SK-N-SH treated with all-trans-retinoic acid at 6 μM for 48 hours (cell line): Measurements from ENCODE around the gene ABCC12.

Experiments used
- ATAC-seq: fragments of 200-7000 bp; cut with Tn5 transposase; 3 replicates; pipeline ENCODE4 v1.9.1; 2020; ENCODE audit warnings: mild to moderate bottlenecking, moderate library complexity
- ARNTL ChIP-seq: fragments of 450-650 bp; formaldehyde crosslinking; IDR thresholded peaks from 2 replicates; pipeline ENCODE4 v1.5.0; 2020; ENCODE audit warnings: low read depth, mild to moderate bottlenecking, moderate library complexity, borderline replicate concordance
- BACH2 ChIP-seq: fragments of 250-450 bp; sonication (Bioruptor Pico); IDR thresholded peaks from 2 replicates; pipeline ENCODE4 v1.9.0; 2021; ENCODE audit warnings: mild to moderate bottlenecking, borderline replicate concordance
- CSDC2 ChIP-seq: fragments of 250-450 bp; sonication (Bioruptor Pico); IDR thresholded peaks from 2 replicates; pipeline ENCODE4 v1.5.0; 2020; ENCODE audit warnings: mild to moderate bottlenecking, moderate library complexity
- ESRRG ChIP-seq: fragments of 250-450 bp; sonication (Bioruptor Pico); IDR thresholded peaks from 2 replicates; pipeline ENCODE4 v1.6.1; 2021; ENCODE audit warnings: mild to moderate bottlenecking
- GLIS3 ChIP-seq: fragments of 250-450 bp; sonication (Bioruptor Pico); IDR thresholded peaks from 2 replicates; pipeline ENCODE4 v1.5.0; 2020; ENCODE audit warnings: mild to moderate bottlenecking, moderate library complexity
- ISL1 ChIP-seq: fragments of 250-450 bp; sonication (Bioruptor Pico); IDR thresholded peaks from 2 replicates; pipeline ENCODE4 v2.1.2; 2022; ENCODE audit warnings: mild to moderate bottlenecking, moderate library complexity
- RARB ChIP-seq: fragments of 250-450 bp; sonication (Bioruptor Pico); IDR thresholded peaks from 2 replicates; pipeline ENCODE4 v1.8.0; 2021; ENCODE audit warnings: mild to moderate bottlenecking, moderate library complexity
- SNAI2 ChIP-seq: fragments of 250-450 bp; sonication (Bioruptor Pico); IDR thresholded peaks from 2 replicates; pipeline ENCODE4 v1.5.0; 2020; ENCODE audit warnings: mild to moderate bottlenecking, moderate library complexity
- TCF4 ChIP-seq: fragments of 250-450 bp; sonication (Bioruptor Pico); IDR thresholded peaks from 2 replicates; pipeline ENCODE4 v1.8.0; 2021; ENCODE audit warnings: mild to moderate bottlenecking, moderate library complexity, borderline replicate concordance
- TOX ChIP-seq: fragments of 250-450 bp; sonication (Bioruptor Pico); IDR thresholded peaks from 2 replicates; pipeline ENCODE4 v1.8.0; 2021; ENCODE audit warnings: mild to moderate bottlenecking, moderate library complexity, borderline replicate concordance
- ZC3H10 ChIP-seq: fragments of 250-450 bp; sonication (Bioruptor Pico); IDR thresholded peaks from 2 replicates; pipeline ENCODE4 v1.5.1; 2021; ENCODE audit warnings: mild to moderate bottlenecking, moderate library complexity
- ZFP3 ChIP-seq: fragments of 250-450 bp; sonication (Bioruptor Pico); IDR thresholded peaks from 2 replicates; pipeline ENCODE4 v1.5.0; 2020; ENCODE audit warnings: mild to moderate bottlenecking, moderate library complexity
- ZNF565 ChIP-seq: fragments of 450-650 bp; formaldehyde crosslinking; conservative IDR thresholded peaks from 2 replicates; pipeline ENCODE4 v1.5.0; 2020; ENCODE audit warnings: low read depth, mild to moderate bottlenecking, moderate library complexity
- ZNF70 ChIP-seq: fragments of 450-650 bp; formaldehyde crosslinking; IDR thresholded peaks from 2 replicates; pipeline ENCODE4 v1.5.0; 2020; ENCODE audit warnings: mild to moderate bottlenecking, moderate library complexity
- TF ChIP-seq, protein P1 (sequence below): fragments of 250-450 bp; sonication (Bioruptor Pico); IDR thresholded peaks from 2 replicates; pipeline ENCODE4 v1.5.1; 2020; ENCODE audit warnings: low read depth, mild to moderate bottlenecking, moderate library complexity
- TF ChIP-seq, protein P2 (sequence below): fragments of 250-450 bp; sonication (Bioruptor Pico); IDR thresholded peaks from 2 replicates; pipeline ENCODE4 v1.8.0; 2020; ENCODE audit warnings: mild to moderate bottlenecking, moderate library complexity, borderline replicate concordance
- TF ChIP-seq, protein P3 (sequence below): fragments of 250-450 bp; sonication (Bioruptor Pico); IDR thresholded peaks from 2 replicates; pipeline ENCODE4 v1.5.0; 2020; ENCODE audit warnings: mild to moderate bottlenecking, moderate library complexity
- TF ChIP-seq, protein P4 (sequence below): fragments of 250-450 bp; sonication (Bioruptor Pico); IDR thresholded peaks from 2 replicates; pipeline ENCODE4 v1.5.1; 2021; ENCODE audit warnings: mild to moderate bottlenecking, moderate library complexity
- TF ChIP-seq, protein P5 (sequence below): fragments of 250-450 bp; sonication (Bioruptor Pico); IDR thresholded peaks from 2 replicates; pipeline ENCODE4 v1.8.0; 2021; ENCODE audit warnings: low read depth, mild to moderate bottlenecking, moderate library complexity, borderline replicate concordance

ABCC12 gene

DNA sequence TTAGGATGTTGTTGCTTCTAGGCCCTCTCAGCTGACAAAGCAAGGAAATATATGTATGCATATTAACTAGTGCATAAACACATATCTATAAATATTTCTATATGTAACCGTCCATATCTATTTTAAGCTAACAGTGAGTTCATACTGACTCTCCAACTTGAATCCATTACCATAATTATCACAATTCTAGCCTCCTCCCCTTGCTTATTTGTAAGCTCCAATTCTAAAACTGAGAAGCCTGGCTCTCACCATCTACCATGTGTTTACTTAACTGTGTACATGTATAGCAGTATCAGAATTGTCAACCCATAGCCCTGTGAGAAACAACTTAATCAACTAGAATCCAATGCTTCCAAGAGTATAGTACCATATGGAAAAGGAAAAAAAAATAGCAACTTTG lies 5.1 kb downstream of the ABCC12 start:
- no peak for ATAC-seq
- TF ChIP-seq CSDC2 (no peak), ZC3H10 (no peak), ZFP3 (CRISPR knock-in tag) (no peak)
- TF ChIP-seq, protein P1, sequence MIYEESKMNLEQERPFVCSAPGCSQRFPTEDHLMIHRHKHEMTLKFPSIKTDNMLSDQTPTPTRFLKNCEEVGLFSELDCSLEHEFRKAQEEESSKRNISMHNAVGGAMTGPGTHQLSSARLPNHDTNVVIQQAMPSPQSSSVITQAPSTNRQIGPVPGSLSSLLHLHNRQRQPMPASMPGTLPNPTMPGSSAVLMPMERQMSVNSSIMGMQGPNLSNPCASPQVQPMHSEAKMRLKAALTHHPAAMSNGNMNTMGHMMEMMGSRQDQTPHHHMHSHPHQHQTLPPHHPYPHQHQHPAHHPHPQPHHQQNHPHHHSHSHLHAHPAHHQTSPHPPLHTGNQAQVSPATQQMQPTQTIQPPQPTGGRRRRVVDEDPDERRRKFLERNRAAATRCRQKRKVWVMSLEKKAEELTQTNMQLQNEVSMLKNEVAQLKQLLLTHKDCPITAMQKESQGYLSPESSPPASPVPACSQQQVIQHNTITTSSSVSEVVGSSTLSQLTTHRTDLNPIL (CRISPR knock-in tag) = no peak
- TF ChIP-seq, protein P2, sequence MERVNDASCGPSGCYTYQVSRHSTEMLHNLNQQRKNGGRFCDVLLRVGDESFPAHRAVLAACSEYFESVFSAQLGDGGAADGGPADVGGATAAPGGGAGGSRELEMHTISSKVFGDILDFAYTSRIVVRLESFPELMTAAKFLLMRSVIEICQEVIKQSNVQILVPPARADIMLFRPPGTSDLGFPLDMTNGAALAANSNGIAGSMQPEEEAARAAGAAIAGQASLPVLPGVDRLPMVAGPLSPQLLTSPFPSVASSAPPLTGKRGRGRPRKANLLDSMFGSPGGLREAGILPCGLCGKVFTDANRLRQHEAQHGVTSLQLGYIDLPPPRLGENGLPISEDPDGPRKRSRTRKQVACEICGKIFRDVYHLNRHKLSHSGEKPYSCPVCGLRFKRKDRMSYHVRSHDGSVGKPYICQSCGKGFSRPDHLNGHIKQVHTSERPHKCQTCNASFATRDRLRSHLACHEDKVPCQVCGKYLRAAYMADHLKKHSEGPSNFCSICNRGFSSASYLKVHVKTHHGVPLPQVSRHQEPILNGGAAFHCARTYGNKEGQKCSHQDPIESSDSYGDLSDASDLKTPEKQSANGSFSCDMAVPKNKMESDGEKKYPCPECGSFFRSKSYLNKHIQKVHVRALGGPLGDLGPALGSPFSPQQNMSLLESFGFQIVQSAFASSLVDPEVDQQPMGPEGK = no peak
- TF ChIP-seq, protein P3, sequence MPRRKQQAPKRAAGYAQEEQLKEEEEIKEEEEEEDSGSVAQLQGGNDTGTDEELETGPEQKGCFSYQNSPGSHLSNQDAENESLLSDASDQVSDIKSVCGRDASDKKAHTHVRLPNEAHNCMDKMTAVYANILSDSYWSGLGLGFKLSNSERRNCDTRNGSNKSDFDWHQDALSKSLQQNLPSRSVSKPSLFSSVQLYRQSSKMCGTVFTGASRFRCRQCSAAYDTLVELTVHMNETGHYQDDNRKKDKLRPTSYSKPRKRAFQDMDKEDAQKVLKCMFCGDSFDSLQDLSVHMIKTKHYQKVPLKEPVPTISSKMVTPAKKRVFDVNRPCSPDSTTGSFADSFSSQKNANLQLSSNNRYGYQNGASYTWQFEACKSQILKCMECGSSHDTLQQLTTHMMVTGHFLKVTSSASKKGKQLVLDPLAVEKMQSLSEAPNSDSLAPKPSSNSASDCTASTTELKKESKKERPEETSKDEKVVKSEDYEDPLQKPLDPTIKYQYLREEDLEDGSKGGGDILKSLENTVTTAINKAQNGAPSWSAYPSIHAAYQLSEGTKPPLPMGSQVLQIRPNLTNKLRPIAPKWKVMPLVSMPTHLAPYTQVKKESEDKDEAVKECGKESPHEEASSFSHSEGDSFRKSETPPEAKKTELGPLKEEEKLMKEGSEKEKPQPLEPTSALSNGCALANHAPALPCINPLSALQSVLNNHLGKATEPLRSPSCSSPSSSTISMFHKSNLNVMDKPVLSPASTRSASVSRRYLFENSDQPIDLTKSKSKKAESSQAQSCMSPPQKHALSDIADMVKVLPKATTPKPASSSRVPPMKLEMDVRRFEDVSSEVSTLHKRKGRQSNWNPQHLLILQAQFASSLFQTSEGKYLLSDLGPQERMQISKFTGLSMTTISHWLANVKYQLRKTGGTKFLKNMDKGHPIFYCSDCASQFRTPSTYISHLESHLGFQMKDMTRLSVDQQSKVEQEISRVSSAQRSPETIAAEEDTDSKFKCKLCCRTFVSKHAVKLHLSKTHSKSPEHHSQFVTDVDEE (CRISPR knock-in tag) = no peak

DNA sequence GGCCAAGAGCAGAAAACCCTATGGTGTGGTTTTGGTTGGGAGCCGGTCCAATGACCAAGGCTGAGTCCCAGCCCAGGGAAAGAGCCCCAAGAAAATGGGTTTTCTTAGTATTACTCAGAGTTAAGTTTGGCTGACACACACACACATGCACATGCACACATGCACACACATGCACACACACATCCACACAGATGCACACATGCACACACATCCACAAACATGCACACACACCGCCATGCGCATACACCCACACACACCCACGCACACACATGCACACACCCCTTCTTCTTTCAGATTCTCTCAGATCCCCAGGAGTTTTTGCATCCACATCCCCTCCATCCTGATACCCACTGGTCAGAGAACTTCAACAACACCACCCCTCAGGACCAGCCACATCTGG lies 9.1 kb downstream of the ABCC12 start:
- ATAC-seq = no peak
- TF ChIP-seq ISL1 (CRISPR knock-in tag) (no peak), RARB (CRISPR knock-in tag) (no peak)
- TF ChIP-seq, all 23 proteins: peak for 0

DNA sequence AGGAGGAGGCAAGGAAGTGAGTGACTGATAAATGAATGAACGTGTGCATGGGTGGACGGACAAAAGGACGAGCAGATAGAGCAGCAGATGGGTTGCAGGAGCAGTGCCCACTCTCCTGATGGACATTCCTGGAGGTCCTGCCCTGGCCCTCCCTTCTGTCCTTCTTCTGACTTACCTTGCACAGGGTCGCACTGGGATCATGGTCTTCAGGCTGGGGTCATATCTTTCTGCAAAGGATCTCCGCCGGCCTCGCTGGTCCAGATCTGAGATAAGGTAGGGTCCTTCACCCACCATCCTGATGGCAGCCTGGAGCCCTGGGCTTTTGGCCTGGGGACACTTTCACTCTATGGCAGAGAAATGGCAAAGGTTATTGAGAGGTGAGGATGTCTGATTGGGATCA lies 9.7 kb downstream of the ABCC12 start:
- TF ChIP-seq ISL1 (CRISPR knock-in tag) = no peak
- TF ChIP-seq, protein P4, sequence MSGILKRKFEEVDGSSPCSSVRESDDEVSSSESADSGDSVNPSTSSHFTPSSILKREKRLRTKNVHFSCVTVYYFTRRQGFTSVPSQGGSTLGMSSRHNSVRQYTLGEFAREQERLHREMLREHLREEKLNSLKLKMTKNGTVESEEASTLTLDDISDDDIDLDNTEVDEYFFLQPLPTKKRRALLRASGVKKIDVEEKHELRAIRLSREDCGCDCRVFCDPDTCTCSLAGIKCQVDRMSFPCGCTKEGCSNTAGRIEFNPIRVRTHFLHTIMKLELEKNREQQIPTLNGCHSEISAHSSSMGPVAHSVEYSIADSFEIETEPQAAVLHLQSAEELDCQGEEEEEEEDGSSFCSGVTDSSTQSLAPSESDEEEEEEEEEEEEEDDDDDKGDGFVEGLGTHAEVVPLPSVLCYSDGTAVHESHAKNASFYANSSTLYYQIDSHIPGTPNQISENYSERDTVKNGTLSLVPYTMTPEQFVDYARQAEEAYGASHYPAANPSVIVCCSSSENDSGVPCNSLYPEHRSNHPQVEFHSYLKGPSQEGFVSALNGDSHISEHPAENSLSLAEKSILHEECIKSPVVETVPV (CRISPR knock-in tag) = no peak
- TF ChIP-seq BACH2 = no peak
- no peak for TF ChIP-seq ARNTL (CRISPR knock-in tag)
- no peak for TF ChIP-seq ZNF70
- no peak for TF ChIP-seq SNAI2 (CRISPR knock-in tag)
- TF ChIP-seq ZNF565 = no peak
- TF ChIP-seq GLIS3 (CRISPR knock-in tag) = no peak
- TF ChIP-seq, all 23 proteins: peak for 0
- no peak for ATAC-seq

DNA sequence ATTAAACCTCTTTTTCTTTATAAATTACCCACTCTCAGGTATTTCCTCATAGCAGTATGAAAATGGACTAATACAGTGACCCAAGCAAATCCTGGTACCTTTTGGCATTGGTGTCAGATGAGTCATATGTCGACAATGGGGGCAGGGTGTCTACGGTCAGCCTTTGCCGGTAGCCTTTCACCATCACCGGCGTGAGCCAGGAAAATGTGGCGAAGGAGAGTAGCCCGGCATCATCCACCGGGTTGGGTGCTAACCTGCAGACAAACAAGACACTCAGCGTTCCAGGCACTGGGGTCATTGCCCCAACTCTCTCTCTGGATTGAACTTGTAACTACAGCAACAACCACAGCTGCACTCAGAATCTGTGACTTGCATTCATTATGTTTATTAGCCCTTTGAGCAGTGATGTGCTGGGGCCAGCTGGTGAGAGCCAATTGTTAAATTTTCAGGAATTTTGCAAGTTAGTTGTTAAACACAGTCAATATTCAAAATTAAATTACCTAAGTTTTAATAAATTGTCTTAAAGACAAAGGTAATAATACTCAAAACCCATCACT lies 11.9 kb downstream of the ABCC12 start:
- no peak for ATAC-seq
- TF ChIP-seq ESRRG (CRISPR knock-in tag) = no peak
- TF ChIP-seq, protein P5, sequence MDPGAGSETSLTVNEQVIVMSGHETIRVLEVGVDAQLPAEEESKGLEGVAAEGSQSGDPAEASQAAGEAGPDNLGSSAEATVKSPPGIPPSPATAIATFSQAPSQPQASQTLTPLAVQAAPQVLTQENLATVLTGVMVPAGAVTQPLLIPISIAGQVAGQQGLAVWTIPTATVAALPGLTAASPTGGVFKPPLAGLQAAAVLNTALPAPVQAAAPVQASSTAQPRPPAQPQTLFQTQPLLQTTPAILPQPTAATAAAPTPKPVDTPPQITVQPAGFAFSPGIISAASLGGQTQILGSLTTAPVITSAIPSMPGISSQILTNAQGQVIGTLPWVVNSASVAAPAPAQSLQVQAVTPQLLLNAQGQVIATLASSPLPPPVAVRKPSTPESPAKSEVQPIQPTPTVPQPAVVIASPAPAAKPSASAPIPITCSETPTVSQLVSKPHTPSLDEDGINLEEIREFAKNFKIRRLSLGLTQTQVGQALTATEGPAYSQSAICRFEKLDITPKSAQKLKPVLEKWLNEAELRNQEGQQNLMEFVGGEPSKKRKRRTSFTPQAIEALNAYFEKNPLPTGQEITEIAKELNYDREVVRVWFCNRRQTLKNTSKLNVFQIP (CRISPR knock-in tag) = no peak
- no peak for TF ChIP-seq ZNF565
- TF ChIP-seq RARB (CRISPR knock-in tag) = no peak
- TF ChIP-seq ZFP3 (CRISPR knock-in tag) = no peak
- no peak for TF ChIP-seq ARNTL (CRISPR knock-in tag)
- TF ChIP-seq ZC3H10 = no peak
- TF ChIP-seq TOX (CRISPR knock-in tag) = no peak
- no peak for TF ChIP-seq ISL1 (CRISPR knock-in tag)
- no peak for TF ChIP-seq BACH2
- no peak for TF ChIP-seq TCF4 (CRISPR knock-in tag)
- TF ChIP-seq, protein P2 = no peak
- TF ChIP-seq, protein P4 (CRISPR knock-in tag) = no peak
